Activated CD4-positive, alpha-beta T cell treated with anti-CD3 and anti-CD28 coated beads, Interleukin-2, amount 50 U/mL, for 24 hours (primary cell): ENCODE measurements around the gene LAPTM4A.

Source experiments
- DNase-seq, 2 donors: peaks; one replicate each; pipeline ENCODE4 v3.0.0-alpha.2; 2020; ENCODE audit warnings: low read depth in 1 of 2, low spot score in 1 of 2

The LAPTM4A gene

GRCh38 chr2:19988600-19988999 lies 62.8 kb downstream of the LAPTM4A start:
- no peak for DNase-seq

GRCh38 chr2:19987936-19988335 lies 63.5 kb downstream of the LAPTM4A start:
- DNase-seq = no peak
